ENCODE measurements around the gene CAMLG. TPM values are rescaled to one million over a fixed set of nuclear protein-coding genes. Genes with fewer than 3 reads are reported as not detected.
"Not testable (repeated sequence)": the region's sequence is repeated elsewhere in the genome, so short reads cannot be mapped to it uniquely, and the experiment has no call there.

The CAMLG gene
- total and polyA plus RNA-seq, 2 experiments from 2014 or later, result 22.7 to 42.4 TPM

DNA sequence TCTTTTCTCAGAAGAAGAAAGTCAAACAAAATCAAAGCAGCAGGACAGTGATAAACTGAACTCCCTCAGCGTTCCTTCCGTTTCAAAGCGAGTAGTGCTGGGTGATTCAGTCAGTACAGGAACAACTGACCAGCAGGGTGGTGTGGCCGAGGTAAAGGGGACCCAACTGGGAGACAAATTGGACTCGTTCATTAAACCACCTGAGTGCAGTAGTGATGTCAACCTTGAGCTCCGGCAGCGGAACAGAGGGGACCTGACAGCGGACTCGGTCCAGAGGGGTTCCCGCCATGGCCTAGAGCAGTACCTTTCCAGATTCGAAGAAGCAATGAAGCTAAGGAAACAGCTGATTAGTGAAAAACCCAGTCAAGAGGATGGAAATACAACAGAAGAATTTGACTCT lies 2.7 kb downstream of the CAMLG start:
- H3K27me3 ChIP-seq, result no peaks in the 10 kb centered on the region
- H3K4me1 ChIP-seq (ENCODE audit: low read depth), result no peaks in the 10 kb centered on the region
- H3K27ac ChIP-seq, result no peak overlapping the region
- H3K36me3 ChIP-seq, result peaks cover 3% of the 10 kb centered on the region
- TF ChIP-seq, protein P1, sequence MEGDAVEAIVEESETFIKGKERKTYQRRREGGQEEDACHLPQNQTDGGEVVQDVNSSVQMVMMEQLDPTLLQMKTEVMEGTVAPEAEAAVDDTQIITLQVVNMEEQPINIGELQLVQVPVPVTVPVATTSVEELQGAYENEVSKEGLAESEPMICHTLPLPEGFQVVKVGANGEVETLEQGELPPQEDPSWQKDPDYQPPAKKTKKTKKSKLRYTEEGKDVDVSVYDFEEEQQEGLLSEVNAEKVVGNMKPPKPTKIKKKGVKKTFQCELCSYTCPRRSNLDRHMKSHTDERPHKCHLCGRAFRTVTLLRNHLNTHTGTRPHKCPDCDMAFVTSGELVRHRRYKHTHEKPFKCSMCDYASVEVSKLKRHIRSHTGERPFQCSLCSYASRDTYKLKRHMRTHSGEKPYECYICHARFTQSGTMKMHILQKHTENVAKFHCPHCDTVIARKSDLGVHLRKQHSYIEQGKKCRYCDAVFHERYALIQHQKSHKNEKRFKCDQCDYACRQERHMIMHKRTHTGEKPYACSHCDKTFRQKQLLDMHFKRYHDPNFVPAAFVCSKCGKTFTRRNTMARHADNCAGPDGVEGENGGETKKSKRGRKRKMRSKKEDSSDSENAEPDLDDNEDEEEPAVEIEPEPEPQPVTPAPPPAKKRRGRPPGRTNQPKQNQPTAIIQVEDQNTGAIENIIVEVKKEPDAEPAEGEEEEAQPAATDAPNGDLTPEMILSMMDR (IDR thresholded peaks at IDR 0.05; ENCODE audit: low read depth, low read length), result no peak
- H3K9me3 ChIP-seq (ENCODE audit: low read depth), result no peaks in the 10 kb centered on the region
- no peak overlapping the region for H3K4me3 ChIP-seq
- DNase-seq (ENCODE audit: low read depth in 1 of 2, low spot score in 1 of 2), result no peak

DNA sequence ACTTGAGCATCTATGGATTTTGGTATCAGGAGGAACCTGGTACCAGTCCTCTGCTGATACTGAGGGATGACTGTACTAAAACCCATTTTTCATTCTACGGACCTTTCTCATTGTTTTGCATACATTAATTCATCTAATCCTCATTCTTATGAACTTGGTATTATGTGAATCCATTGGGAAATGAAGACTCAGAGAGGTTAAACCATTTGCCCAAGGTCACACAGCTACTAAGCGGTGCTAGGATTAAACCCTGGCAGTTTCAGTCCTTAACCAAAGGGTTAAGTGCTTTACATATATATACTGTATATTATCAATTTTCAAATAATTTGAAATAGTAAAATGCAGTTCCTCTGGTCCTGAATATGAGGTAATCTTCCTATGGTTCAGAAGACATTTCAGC lies 3.8 kb downstream of the CAMLG start:
- H3K4me3 ChIP-seq, result no peak overlapping the region

DNA sequence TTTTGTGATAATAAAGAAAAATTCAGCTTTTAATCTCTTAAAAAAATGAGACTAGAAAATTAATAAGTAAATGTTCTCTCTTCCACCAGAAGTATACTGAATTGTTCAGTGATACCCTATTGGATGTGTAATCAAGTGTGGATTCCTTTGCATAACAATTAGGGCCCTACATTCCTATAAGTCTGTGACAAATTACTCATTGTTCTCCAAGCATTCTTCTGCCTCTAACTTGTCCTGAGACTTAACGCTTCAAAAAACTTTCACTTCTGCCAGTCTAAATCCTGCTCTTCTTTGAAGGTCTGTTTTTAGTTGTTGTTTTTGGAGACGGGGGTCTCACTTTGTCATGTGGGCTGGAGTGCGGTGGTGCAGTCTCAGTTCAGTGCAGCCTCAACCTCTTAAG lies 11.1 kb downstream of the CAMLG start:
- Histone ChIP-seq H3K27me3 (no peaks in the 10 kb centered on the region), H3K4me3 (no peak overlapping the region), H3K4me1 (ENCODE audit: low read depth) (no peaks in the 10 kb centered on the region), H3K27ac (no peak overlapping the region), H3K9me3 (ENCODE audit: low read depth) (no peaks in the 10 kb centered on the region), H3K36me3 (peaks cover 4% of the 10 kb centered on the region)
- TF ChIP-seq, protein P1 (IDR thresholded peaks at IDR 0.05; ENCODE audit: low read depth, low read length), result no peak
- DNase-seq (ENCODE audit: low read depth in 1 of 2, low spot score in 1 of 2), result no peak

More for the DNA sequence above, 3.8 kb downstream of the CAMLG start:
- Histone ChIP-seq H3K36me3 (peaks cover 3% of the 10 kb centered on the region), H3K27ac (no peak overlapping the region), H3K4me1 (ENCODE audit: low read depth) (no peaks in the 10 kb centered on the region), H3K9me3 (ENCODE audit: low read depth) (no peaks in the 10 kb centered on the region), H3K27me3 (no peaks in the 10 kb centered on the region)
- no peak for DNase-seq (ENCODE audit: low read depth in 1 of 2, low spot score in 1 of 2)
- TF ChIP-seq, protein P1 (IDR thresholded peaks at IDR 0.05; ENCODE audit: low read depth, low read length), result no peak

GRCh38 chr5:134758176-134758503 lies 19.8 kb downstream of the CAMLG start:
- no peaks in the 10 kb centered on the region for H3K27me3 ChIP-seq
- no peak for DNase-seq (ENCODE audit: low read depth in 1 of 2, low spot score in 1 of 2)
- H3K27ac ChIP-seq, result no peak overlapping the region
- peaks cover 10% of the 10 kb centered on the region for H3K4me1 ChIP-seq (ENCODE audit: low read depth)
- peak overlapping the region; percentile 55 for H3K4me3 ChIP-seq
- TF ChIP-seq, protein P1 (IDR thresholded peaks at IDR 0.05; ENCODE audit: low read depth, low read length), result no peak
- no peaks in the 10 kb centered on the region for H3K9me3 ChIP-seq (ENCODE audit: low read depth)
- H3K36me3 ChIP-seq, result no peaks in the 10 kb centered on the region

GRCh38 chr5:134758504-134759341 lies 20.4 kb downstream of the CAMLG start, which contains the start of gene DDX46:
Gene DDX46, plus strand, starts transcription at chr5:134758779. Its CDS starts 160 bp downstream, at chr5:134758939.
- peak within 1 kb of the TSS; percentile 63 for H3K27ac ChIP-seq

DNA sequence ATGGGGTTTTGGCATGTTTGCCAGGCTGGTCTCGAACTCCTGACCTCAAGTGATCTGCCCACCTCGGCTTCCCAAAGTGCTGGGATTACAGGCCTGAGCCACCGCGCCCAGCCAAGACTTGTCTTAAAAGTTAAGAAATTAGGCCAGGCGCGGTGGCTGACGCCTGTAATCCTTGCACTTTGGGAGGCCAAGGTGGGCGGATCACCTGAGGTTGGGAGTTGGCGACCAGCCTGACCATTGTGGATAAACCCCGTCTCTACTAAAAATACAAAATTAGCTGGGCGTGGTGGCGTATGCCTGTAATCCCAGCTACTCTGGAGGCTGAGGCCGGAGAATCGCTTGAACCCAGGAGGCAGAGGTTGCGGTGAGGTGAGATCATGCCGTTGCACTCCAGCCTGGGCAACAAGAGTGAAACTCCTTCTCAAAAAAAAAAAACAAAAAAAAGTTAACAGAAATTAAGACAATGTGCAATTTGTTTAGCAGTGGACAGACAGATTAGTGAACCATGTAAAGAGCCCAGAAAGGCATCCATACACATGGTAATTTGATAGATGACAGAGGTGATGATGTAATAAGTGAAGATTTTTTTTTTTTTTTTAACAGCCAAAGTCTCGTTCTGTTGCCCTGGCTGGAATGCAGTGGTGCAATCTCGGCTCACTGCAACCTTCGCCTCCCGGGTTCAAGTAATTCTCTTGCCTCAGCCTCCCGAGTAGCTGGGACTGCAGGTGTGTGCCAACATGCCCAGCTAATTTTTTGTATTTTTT lies 29.4 kb downstream of the CAMLG start:
- DNase-seq (ENCODE audit: low read depth in 1 of 2, low spot score in 1 of 2), result peak in 1 of 2 donors; percentile 4
- not testable (repeated sequence) for H3K9me3 ChIP-seq (ENCODE audit: low read depth); H3K27ac ChIP-seq; H3K27me3 ChIP-seq; H3K4me3 ChIP-seq; H3K4me1 ChIP-seq (ENCODE audit: low read depth)
- H3K36me3 ChIP-seq, result peaks cover 61% of the 10 kb centered on the region

More at GRCh38 chr5:134758504-134759341, 20.4 kb downstream of the CAMLG start, which contains the start of gene DDX46:
- H3K9me3 ChIP-seq (ENCODE audit: low read depth), result no peaks in the 10 kb centered on the region
- H3K36me3 ChIP-seq, result no peaks in the 10 kb centered on the region
- no peaks in the 10 kb centered on the region for H3K27me3 ChIP-seq
- TF ChIP-seq, protein P1 (IDR thresholded peaks at IDR 0.05; ENCODE audit: low read depth, low read length), result peak; percentile 73
- peaks cover 10% of the 10 kb centered on the region for H3K4me1 ChIP-seq (ENCODE audit: low read depth)
- peak; percentile 94 to 96 for DNase-seq (ENCODE audit: low read depth in 1 of 2, low spot score in 1 of 2)
- peak within 1 kb of the TSS; percentile 55 for H3K4me3 ChIP-seq
